Naive B cell (primary cell): ENCODE data around the gene HIBCH. TPM values are rescaled to one million over a fixed set of nuclear protein-coding genes. Genes with fewer than 3 reads are reported as not detected.
A peak's percentile ranks its signal among the peaks of the same experiment; 100 is the strongest.
"Not testable (repeated sequence)": the region's sequence is repeated elsewhere in the genome, so short reads cannot be mapped to it uniquely, and the experiment has no call there.

Experiments
- ATAC-seq, 2 donors: fragments of 150-1000 bp; cut with Tn5 transposase; 2 replicates each; pipeline ENCODE4 v1.10.0; 2021; ENCODE audit warnings: low read depth in 2 of 2, mild to moderate bottlenecking in 2 of 2, moderate library complexity in 2 of 2
- DNase-seq: peaks from one replicate; pipeline ENCODE4 v3.0.0; 2022
- H3K27ac Mint-ChIP-seq, 6 donors: one replicate each; pipeline ENCODE4 v1.8.0; 2020 to 2022; ENCODE audit warnings: mild to moderate bottlenecking in 6 of 6, mixed read lengths in 6 of 6, moderate library complexity in 5 of 6, inconsistent platforms in 2 of 6
- H3K27me3 Mint-ChIP-seq, 3 donors: one replicate each; pipeline ENCODE4 v1.8.0; 2021 to 2022; ENCODE audit warnings: mixed read lengths in 3 of 3, mild to moderate bottlenecking in 1 of 3
- H3K36me3 Mint-ChIP-seq, 2 donors: one replicate each; pipeline ENCODE4 v1.8.0; 2020 to 2022; ENCODE audit warnings: mixed read lengths in 2 of 2, inconsistent platforms in 1 of 2, mild to moderate bottlenecking in 1 of 2
- H3K4me1 Mint-ChIP-seq, 3 donors: one replicate each; pipeline ENCODE4 v1.8.0; 2020 to 2022; ENCODE audit warnings: mixed read lengths in 3 of 3, inconsistent platforms in 1 of 3, mild to moderate bottlenecking in 1 of 3, moderate library complexity in 1 of 3
- H3K4me3 Mint-ChIP-seq, 8 donors: one replicate each; pipeline ENCODE4 v1.8.0; 2020 to 2022; ENCODE audit warnings: mild to moderate bottlenecking in 8 of 8, mixed read lengths in 8 of 8, moderate library complexity in 8 of 8, inconsistent platforms in 2 of 8
- H3K9me3 Mint-ChIP-seq, 7 donors: one replicate each; pipeline ENCODE4 v1.8.0; 2020 to 2022; ENCODE audit warnings: mixed read lengths in 7 of 7, mild to moderate bottlenecking in 5 of 7, inconsistent platforms in 2 of 7, moderate library complexity in 1 of 7
- polyA plus RNA-seq, 6 donors: library from polyadenylated mRNA; unstranded; fragments of 300-500 nt; fragmentation: Illumina TruSeq; gene quantifications; one replicate each; pipeline ENCODE4 v1.2.3, GENCODE V29; 2021; ENCODE audit warnings: low read depth in 6 of 6

HIBCH gene
- polyA plus RNA-seq, 6 donors from 2014 or later: 11.6 to 31.7 (median 22.4) TPM

GRCh38 chr2:190312635-190313025, 7.0 kb downstream of the HIBCH start:
- not testable (repeated sequence) for H3K27ac Mint-ChIP-seq, H3K27me3 Mint-ChIP-seq, H3K9me3 Mint-ChIP-seq, ATAC-seq, H3K36me3 Mint-ChIP-seq, DNase-seq, H3K4me3 Mint-ChIP-seq
- H3K4me1 Mint-ChIP-seq: peaks cover 29 to 34% (median 30%) of the 10 kb centered on the region in 3 donors

GRCh38 chr2:190311893-190312634, 7.6 kb downstream of the HIBCH start:
- ATAC-seq (no peak), DNase-seq (no peak)
- H3K4me1 Mint-ChIP-seq: peaks cover 24 to 28% (median 25%) of the 10 kb centered on the region in 3 donors
- H3K9me3 Mint-ChIP-seq: no peaks in the 10 kb centered on the region
- H3K4me3 Mint-ChIP-seq: no peak overlapping the region
- no peaks in the 10 kb centered on the region for H3K27me3 Mint-ChIP-seq
- peak overlapping the region in 1 of 6 donors; percentile 64 for H3K27ac Mint-ChIP-seq
- H3K36me3 Mint-ChIP-seq: peaks cover 0 to 5% of the 10 kb centered on the region in 2 donors

DNA sequence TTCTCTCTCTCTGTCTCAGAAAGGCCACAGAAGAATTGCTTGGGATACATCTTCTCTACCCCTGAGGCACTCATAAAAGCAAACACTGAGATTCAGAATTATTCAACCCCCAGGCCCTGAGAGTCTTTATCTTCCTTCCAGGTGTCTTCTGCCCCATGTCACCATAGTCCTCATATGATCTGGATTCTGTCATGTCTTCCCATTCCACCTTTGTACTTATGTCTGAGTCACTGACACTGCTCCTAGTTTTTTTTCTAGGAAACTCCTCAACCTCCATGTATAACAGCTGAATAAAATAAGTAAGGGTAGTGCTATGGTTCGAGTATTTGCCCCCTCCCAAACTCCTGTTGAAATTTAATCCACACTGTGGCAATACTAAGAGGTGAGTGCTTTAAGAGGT, 11.6 kb downstream of the HIBCH start:
- H3K4me1 Mint-ChIP-seq: peaks cover 2 to 14% (median 5%) of the 10 kb centered on the region in 3 donors
- no peaks in the 10 kb centered on the region for H3K9me3 Mint-ChIP-seq
- ATAC-seq (no peak), DNase-seq (no peak)
- no peaks in the 10 kb centered on the region for H3K27me3 Mint-ChIP-seq
- peak overlapping the region in 1 of 6 donors; percentile 25 for H3K27ac Mint-ChIP-seq
- no peak overlapping the region for H3K4me3 Mint-ChIP-seq
- H3K36me3 Mint-ChIP-seq: peaks cover 7 to 12% of the 10 kb centered on the region in 2 donors

GRCh38 chr2:190304404-190304803, 15.2 kb downstream of the HIBCH start:
- DNase-seq: no peak
- H3K4me3 Mint-ChIP-seq: no peak overlapping the region
- H3K27ac Mint-ChIP-seq: no peak overlapping the region
- ATAC-seq: no peak
- H3K4me1 Mint-ChIP-seq: peaks cover 3 to 16% (median 10%) of the 10 kb centered on the region in 3 donors
- no peaks in the 10 kb centered on the region for H3K27me3 Mint-ChIP-seq
- peaks cover 0 to 12% (median 4%) of the 10 kb centered on the region in 7 donors for H3K9me3 Mint-ChIP-seq
- peaks cover 37 to 41% of the 10 kb centered on the region in 2 donors for H3K36me3 Mint-ChIP-seq

- Mint-ChIP-seq H3K4me3 (no peak overlapping the region), H3K9me3 (peaks cover 0 to 12% (median 5%) of the 10 kb centered on the region in 7 donors), H3K36me3 (peaks cover 39 to 42% of the 10 kb centered on the region in 2 donors), H3K27ac (peak overlapping the region in 2 of 6 donors; percentile 26 to 29), H3K4me1 (peaks cover 3 to 16% (median 10%) of the 10 kb centered on the region in 3 donors), H3K27me3 (no peaks in the 10 kb centered on the region)
- ATAC-seq (no peak), DNase-seq (no peak)
Measured at GRCh38 chr2:190303647-190304046, 16.0 kb downstream of the HIBCH start.

DNA sequence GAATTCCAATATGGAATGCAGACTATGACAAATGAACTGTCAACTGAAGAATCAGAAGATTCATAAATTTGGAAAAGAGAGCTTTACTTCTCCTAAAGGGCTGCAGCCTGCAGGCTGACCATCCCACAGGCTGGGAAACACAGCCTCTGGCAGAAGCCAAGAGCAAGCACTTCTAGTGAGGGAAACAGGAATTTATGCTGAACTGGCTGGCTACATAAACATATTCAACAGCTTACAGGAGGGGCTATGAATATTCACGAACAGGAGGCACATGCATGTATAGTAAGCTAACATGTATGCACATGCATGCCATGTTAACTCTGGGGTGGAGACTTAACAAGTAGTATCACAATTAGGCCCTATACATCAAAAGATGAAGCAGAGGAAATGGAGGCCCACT, 17.6 kb downstream of the HIBCH start:
- no peak overlapping the region for H3K27ac Mint-ChIP-seq
- no peak for DNase-seq
- no peak for ATAC-seq
- no peak overlapping the region for H3K4me3 Mint-ChIP-seq
- peaks cover 40 to 42% of the 10 kb centered on the region in 2 donors for H3K36me3 Mint-ChIP-seq
- no peaks in the 10 kb centered on the region for H3K27me3 Mint-ChIP-seq
- H3K9me3 Mint-ChIP-seq: peaks cover 0 to 12% (median 7%) of the 10 kb centered on the region in 7 donors
- H3K4me1 Mint-ChIP-seq: peaks cover 3 to 16% (median 4%) of the 10 kb centered on the region in 3 donors

DNA sequence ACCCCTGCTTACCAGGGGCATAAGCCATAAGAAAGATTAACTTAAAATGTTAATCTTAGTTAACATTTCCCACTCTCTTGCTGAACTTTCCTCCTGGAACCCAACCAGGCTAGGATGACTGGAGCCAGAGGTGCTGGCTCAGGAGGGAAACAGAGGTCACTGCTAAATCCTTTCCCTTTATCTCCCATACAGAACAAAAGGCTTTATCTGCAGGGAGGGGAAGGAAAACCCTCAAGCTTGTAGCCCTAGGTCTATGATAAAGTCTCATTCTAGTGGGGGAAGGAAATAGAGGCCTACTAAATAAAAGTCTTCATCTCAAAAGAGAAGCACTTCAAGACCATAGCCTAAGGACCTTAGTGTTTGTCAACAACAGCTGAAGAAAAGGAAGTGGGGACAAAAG, 18.6 kb downstream of the HIBCH start:
- Mint-ChIP-seq H3K4me3 (no peak overlapping the region), H3K36me3 (peaks cover 42 to 48% of the 10 kb centered on the region in 2 donors), H3K27me3 (no peaks in the 10 kb centered on the region), H3K9me3 (peaks cover 0 to 12% (median 7%) of the 10 kb centered on the region in 7 donors), H3K4me1 (peaks cover 3 to 16% (median 4%) of the 10 kb centered on the region in 3 donors), H3K27ac (peak overlapping the region in 1 of 6 donors; percentile 47)
- DNase-seq: no peak
- no peak for ATAC-seq

DNA sequence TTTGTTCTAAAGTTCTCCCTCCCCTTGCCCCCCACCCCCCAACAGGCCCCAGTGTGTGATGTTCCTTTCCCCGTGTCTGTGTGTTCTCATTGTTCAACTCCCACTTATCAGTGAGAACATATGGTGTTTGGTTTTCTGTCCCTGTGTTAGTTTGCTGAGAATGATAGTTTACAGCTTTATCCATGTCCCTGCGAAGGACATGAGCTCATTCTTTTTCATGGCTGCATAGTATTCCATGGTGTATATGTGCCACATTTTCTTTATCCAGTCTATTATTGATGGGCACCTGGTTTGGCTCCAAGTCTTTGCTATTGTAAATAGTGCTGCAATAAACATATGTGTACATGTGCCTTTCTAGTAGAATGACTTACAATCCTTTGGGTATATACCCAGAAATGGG, 21.7 kb downstream of the HIBCH start:
- ATAC-seq, H3K27ac Mint-ChIP-seq, DNase-seq, H3K27me3 Mint-ChIP-seq, H3K4me3 Mint-ChIP-seq: not testable (repeated sequence)
- peaks cover 0 to 11% (median 0%) of the 10 kb centered on the region in 3 donors for H3K4me1 Mint-ChIP-seq
- H3K36me3 Mint-ChIP-seq: peaks cover 34 to 47% of the 10 kb centered on the region in 2 donors
- peaks cover 0 to 12% (median 7%) of the 10 kb centered on the region in 7 donors for H3K9me3 Mint-ChIP-seq

DNA sequence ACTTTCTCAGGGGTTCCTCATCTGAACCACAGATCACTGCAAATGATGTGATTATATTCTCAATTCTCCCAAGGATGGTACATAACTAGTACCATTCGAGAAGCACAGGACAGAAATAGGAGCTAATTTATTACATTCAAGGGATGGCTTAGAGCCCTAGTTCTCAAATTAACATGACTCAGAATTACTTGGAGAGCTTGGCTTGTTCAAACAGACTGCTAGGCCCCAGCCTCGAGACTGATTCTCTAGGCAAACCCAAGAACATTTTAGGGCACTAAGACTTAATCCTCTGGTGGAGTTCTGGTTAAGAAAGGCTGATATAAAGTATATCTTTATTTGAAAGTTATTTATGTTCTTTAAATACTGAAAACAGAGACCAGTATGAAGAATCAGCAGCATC, 35.8 kb downstream of the HIBCH start:
- no peaks in the 10 kb centered on the region for H3K4me1 Mint-ChIP-seq
- no peak overlapping the region for H3K4me3 Mint-ChIP-seq
- no peak for ATAC-seq

DNA sequence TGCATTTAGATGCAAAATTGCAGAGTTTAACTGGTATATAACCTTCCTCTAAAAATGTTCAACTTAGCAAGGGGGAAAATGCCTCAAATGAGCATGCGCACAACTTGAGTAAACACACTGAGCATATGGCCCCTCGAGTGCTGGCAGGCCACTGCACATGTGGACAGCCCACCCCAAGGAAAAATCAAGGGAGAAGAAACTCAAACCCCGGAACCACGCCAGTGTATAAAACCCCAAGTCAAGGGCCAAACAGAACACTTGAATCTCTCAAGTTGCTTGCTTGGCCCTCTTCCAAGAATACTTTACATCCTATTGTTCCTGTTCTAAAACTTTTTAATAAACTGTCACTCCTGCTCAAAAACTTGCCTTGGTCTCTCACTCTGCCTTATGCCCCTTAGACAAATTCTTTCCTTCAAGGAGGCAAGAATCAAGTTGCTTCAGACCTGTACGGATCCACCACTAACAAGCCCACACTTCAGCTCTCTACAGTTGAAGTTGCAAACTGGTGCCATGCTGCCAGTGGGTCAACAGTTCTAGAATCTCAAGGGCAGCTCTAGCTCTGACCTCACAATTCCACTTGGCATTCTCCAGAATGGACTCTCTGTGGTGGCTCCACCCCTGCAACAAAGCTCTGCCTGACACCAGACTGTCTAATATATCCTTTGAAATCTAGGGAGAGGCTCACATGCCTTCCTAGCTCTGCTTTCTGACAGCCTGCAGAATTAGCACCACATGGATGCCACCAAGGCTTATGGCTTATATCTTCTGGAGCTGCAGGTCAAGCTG, 38.9 kb downstream of the HIBCH start:
- peak overlapping the region in 2 of 6 donors; percentile 18 to 26 for H3K27ac Mint-ChIP-seq
- H3K4me3 Mint-ChIP-seq: no peak overlapping the region
- no peaks in the 10 kb centered on the region for H3K9me3 Mint-ChIP-seq
- peaks cover 19 to 21% of the 10 kb centered on the region in 2 donors for H3K36me3 Mint-ChIP-seq
- DNase-seq (no peak), ATAC-seq (no peak)
- H3K27me3 Mint-ChIP-seq: no peaks in the 10 kb centered on the region
- no peaks in the 10 kb centered on the region for H3K4me1 Mint-ChIP-seq

More for the DNA sequence above, 35.8 kb downstream of the HIBCH start:
- no peak overlapping the region for H3K27ac Mint-ChIP-seq
- no peaks in the 10 kb centered on the region for H3K27me3 Mint-ChIP-seq
- H3K36me3 Mint-ChIP-seq: peaks cover 24 to 26% of the 10 kb centered on the region in 2 donors
- no peak for DNase-seq
- no peaks in the 10 kb centered on the region for H3K9me3 Mint-ChIP-seq

GRCh38 chr2:190279256-190280134, 40.1 kb downstream of the HIBCH start:
- DNase-seq, ATAC-seq, H3K27ac Mint-ChIP-seq, H3K4me1 Mint-ChIP-seq, H3K27me3 Mint-ChIP-seq, H3K9me3 Mint-ChIP-seq, H3K4me3 Mint-ChIP-seq: not testable (repeated sequence)
- H3K36me3 Mint-ChIP-seq: peaks cover 18 to 26% of the 10 kb centered on the region in 2 donors

- H3K9me3 Mint-ChIP-seq: no peaks in the 10 kb centered on the region
- H3K4me1 Mint-ChIP-seq: no peaks in the 10 kb centered on the region
- H3K4me3 Mint-ChIP-seq: no peak overlapping the region
- H3K27me3 Mint-ChIP-seq: no peaks in the 10 kb centered on the region
- DNase-seq (no peak), ATAC-seq (peak; percentile 30 to 46)
- no peak overlapping the region for H3K27ac Mint-ChIP-seq
- peaks cover 18 to 29% of the 10 kb centered on the region in 2 donors for H3K36me3 Mint-ChIP-seq
Measured at GRCh38 chr2:190277234-190278112, 42.2 kb downstream of the HIBCH start.
